ENCODE results near the gene ABHD2.

GRCh38 chr15:89226359-89227221 is 138.3 kb downstream of the ABHD2 start:
- TF ChIP-seq POLR2AphosphoS5 (IDR thresholded peaks at IDR 0.05; ENCODE audit: low read depth) = no peak
- TF ChIP-seq EZH2 (IDR thresholded peaks at IDR 0.05; ENCODE audit: low read depth, unreplicated experiment) = no peak
- TF ChIP-seq, protein P1, sequence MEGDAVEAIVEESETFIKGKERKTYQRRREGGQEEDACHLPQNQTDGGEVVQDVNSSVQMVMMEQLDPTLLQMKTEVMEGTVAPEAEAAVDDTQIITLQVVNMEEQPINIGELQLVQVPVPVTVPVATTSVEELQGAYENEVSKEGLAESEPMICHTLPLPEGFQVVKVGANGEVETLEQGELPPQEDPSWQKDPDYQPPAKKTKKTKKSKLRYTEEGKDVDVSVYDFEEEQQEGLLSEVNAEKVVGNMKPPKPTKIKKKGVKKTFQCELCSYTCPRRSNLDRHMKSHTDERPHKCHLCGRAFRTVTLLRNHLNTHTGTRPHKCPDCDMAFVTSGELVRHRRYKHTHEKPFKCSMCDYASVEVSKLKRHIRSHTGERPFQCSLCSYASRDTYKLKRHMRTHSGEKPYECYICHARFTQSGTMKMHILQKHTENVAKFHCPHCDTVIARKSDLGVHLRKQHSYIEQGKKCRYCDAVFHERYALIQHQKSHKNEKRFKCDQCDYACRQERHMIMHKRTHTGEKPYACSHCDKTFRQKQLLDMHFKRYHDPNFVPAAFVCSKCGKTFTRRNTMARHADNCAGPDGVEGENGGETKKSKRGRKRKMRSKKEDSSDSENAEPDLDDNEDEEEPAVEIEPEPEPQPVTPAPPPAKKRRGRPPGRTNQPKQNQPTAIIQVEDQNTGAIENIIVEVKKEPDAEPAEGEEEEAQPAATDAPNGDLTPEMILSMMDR (conservative IDR thresholded peaks at IDR 0.05; ENCODE audit: low read depth in 2 of 2) = no peak
- TF ChIP-seq REST (IDR thresholded peaks at IDR 0.05; ENCODE audit: unreplicated experiment) = no peak
- TF ChIP-seq EZH2phosphoT487 (IDR thresholded peaks at IDR 0.05; ENCODE audit: unreplicated experiment) = no peak

Data from GM23338 (cell line).